GM23338 (cell line): Measurements from ENCODE around the gene CTNNA3.

Experiments
- CTCF ChIP-seq, 2 experiments: fragments of 200-600 bp in 1 of 2; sonication (generic) in 1 of 2; conservative IDR thresholded peaks; 2 replicates each; pipeline versions ENCODE4 v1.5.1 to v1.6.1; 2016 to 2017; ENCODE audit warnings: antibody characterized with exemption in 2 of 2, low read depth in 2 of 2, mild to moderate bottlenecking in 2 of 2, moderate library complexity in 1 of 2
- EZH2 ChIP-seq: fragments of 200-600 bp; sonication (generic); IDR thresholded peaks from one replicate; pipeline ENCODE4 v1.8.0; 2017; ENCODE audit warnings: antibody characterized with exemption, mild to moderate bottlenecking, low read depth; ENCODE audit not compliant: unreplicated experiment
- POLR2AphosphoS5 ChIP-seq: IDR thresholded peaks from 2 replicates; pipeline ENCODE4 v1.6.1; 2016; ENCODE audit warnings: antibody characterized with exemption, low read depth
- REST ChIP-seq: IDR thresholded peaks from one replicate; pipeline ENCODE4 v1.6.1; 2018; ENCODE audit warnings: antibody characterized with exemption; ENCODE audit not compliant: unreplicated experiment
- ZNF331 ChIP-seq: fragments of 250-450 bp; sonication (Bioruptor Pico); IDR thresholded peaks from 2 replicates; pipeline ENCODE4 v1.5.0; 2020; ENCODE audit warnings: low read depth, mild to moderate bottlenecking, moderate library complexity

- TF ChIP-seq ZNF331 (CRISPR knock-in tag) (no peak), POLR2AphosphoS5 (no peak), CTCF (conservative IDR thresholded peaks at IDR 0.05; ENCODE audit: low read depth in 2 of 2) (no peak), EZH2 (no peak), REST (no peak)
These were observed 440 bp downstream of the CTNNA3 start for GRCh38 chr10:67695555-67695954.
